Stimulated activated CD4-positive, alpha-beta T cell treated with anti-CD3 and anti-CD28 coated beads, Interleukin-1b, Interleukin-23, amount 100 ng/mL, for 24 hours (primary cell): ENCODE results near the gene TMTC2.

ENCODE experiments used
- DNase-seq, 4 experiments: peaks; one replicate each; pipeline ENCODE4 v3.0.0-alpha.2; 2020; ENCODE audit warnings: low read depth in 4 of 4, low spot score in 1 of 4

TMTC2 gene

DNA sequence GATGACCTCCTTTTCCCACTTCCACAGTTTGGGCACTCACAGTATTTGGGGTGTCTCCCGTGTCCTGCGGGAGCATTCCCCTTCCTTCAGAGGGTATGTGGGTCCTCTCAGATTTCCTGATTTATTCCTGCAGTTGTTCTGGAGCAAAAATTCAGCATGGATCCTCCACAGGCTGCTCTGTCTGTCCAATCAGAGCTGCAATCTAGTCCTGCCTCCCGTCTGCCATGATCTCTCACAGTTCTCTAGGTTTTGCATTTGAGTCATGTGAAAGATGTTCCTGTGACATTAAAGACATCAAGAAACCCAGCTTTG is 435.9 kb downstream of the TMTC2 start:
- DNase-seq, result no peak

GRCh38 chr12:83123039-83123438 is 436.3 kb downstream of the TMTC2 start:
- no peak for DNase-seq

GRCh38 chr12:83128540-83128939 is 441.8 kb downstream of the TMTC2 start:
- DNase-seq, result no peak

GRCh38 chr12:83130178-83130577 is 443.5 kb downstream of the TMTC2 start:
- DNase-seq, result no peak

- no peak for DNase-seq
Measured at GRCh38 chr12:83132360-83132759, 445.7 kb downstream of the TMTC2 start.

- no peak for DNase-seq
Measured at GRCh38 chr12:83136411-83136810, 449.7 kb downstream of the TMTC2 start.

GRCh38 chr12:83140135-83140534 is 453.4 kb downstream of the TMTC2 start:
- DNase-seq, result no peak

DNA sequence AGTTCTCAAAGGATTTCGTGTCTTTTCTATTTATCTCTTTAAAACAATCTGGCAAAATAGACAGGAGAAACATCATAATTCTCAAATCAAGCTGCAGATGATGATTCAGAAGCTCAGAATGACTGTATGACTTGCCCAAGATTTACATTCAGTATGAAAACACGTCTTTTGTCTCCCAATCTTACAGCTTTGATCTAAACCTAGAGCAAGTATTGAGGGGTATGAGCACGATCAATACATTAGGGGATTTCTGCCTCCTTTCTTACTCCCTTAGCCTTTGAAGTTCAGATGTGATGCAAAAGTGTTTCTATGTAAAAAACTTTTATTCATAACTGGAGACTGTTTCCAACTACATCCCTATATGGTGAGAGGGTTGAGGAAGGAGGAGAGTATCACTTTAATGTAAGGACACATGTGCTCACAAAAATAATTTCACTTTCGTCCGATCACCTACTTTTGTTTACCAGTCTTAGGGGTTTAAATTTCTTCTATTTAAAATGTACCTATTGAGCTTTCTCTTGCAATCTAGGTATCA is 454.8 kb downstream of the TMTC2 start:
- DNase-seq, result no peak

- no peak for DNase-seq
Measured at GRCh38 chr12:83142914-83143313, 456.2 kb downstream of the TMTC2 start.

DNA sequence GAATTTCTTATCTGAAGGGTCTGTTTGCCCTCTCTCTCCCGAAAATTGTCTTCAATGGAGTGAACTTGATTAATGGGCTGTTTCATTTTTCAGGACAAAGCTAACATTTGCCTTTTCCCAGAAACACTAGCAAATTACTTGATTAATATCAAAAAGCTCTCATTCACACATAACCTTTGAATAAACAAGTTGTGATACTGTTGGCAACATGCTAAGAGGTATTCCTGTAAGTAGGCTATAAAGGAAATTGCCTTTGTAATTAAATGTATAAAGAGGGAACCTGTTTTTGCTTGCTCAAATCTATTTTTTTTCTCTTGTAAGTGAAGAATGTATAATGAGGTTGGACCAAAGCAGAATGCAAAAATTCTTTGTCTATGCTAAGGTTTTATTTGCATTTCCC is 457.2 kb downstream of the TMTC2 start:
- DNase-seq, result no peak

- DNase-seq, result no peak
Measured at GRCh38 chr12:83145325-83145840, 458.7 kb downstream of the TMTC2 start.

DNA sequence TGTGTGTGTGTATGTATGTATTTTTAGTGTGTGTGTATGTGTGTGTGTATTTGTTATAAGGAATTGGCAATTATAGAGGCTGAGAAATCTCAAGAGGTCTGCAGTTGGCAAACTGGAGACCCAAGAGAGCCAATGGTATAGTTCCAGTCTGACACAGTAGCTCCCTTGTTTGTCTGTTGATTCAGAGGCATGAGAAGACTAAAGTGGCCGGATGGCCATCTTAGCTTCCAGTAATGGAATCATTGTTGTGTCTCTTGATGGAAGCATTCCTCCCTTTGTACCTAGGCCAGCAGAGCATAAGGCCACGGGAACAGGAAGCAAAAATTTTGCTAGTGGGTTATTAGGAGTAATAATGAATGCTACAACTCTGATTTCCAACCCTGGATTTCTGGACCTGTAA is 460.6 kb downstream of the TMTC2 start:
- no peak for DNase-seq

GRCh38 chr12:83149987-83150386 is 463.3 kb downstream of the TMTC2 start:
- DNase-seq, result no peak

- DNase-seq, result no peak
Measured at GRCh38 chr12:83150465-83151189, 463.9 kb downstream of the TMTC2 start.

DNA sequence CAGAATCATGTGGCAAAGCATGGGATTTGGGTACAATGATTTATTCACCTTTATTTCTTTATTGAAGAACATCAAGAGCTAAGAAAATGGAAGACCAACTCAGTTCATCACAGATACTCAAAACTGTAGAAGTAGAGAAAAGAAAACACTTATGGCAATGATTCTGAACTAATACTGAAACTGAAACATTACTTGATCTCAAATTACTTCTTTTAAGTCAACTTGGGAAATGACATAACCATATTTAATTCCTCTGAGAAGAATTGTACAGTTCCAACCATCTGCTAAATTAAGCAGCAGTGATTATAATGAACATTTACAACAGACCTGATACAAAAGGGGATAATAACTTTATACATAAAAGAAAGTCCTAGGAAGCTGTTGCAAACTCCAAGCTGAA is 466.5 kb downstream of the TMTC2 start:
- DNase-seq, result no peak

- no peak for DNase-seq
Measured at GRCh38 chr12:83156815-83157214, 470.1 kb downstream of the TMTC2 start.

- no peak for DNase-seq
Measured at GRCh38 chr12:83157604-83158003, 470.9 kb downstream of the TMTC2 start.

GRCh38 chr12:83158613-83159207 is 472.0 kb downstream of the TMTC2 start:
- no peak for DNase-seq

GRCh38 chr12:83161456-83161855 is 474.8 kb downstream of the TMTC2 start:
- no peak for DNase-seq

DNA sequence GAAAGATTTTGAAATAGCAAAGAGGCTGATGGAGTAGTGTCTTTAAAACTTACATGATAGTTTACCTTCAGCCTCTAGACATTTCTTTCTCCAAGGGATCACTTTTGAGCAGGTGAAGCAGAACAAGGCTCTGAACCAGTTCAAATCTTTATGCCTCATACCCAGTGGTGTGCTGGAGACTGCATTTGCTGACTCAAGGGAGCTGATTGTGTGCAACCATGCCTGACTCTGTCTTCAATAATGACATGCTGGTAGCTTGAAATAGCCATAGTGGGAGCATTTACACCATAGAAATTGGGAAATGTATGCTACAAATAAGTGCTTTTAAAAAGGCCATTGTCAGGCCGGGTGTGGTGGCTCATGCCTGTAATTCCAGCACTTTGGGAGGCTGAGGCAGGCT is 482.0 kb downstream of the TMTC2 start:
- DNase-seq, result no peak

GRCh38 chr12:83172441-83172840 is 485.7 kb downstream of the TMTC2 start:
- no peak for DNase-seq

- no peak for DNase-seq
Measured at GRCh38 chr12:83172866-83173649, 486.4 kb downstream of the TMTC2 start.
